Mucosa of stomach (tissue), 1 donor: ENCODE measurements around the gene BAZ2B.
A peak's percentile ranks its signal among the peaks of the same experiment; 100 is the strongest.

Source experiments
- H3K27me3 ChIP-seq: one replicate; pipeline ENCODE4 v1.7.0; 2013; ENCODE audit warnings: mild to moderate bottlenecking, low read length; ENCODE audit not compliant: control insufficient read depth, insufficient read depth
- H3K36me3 ChIP-seq: one replicate; pipeline ENCODE4 v1.7.0; 2013; ENCODE audit warnings: low read length; ENCODE audit not compliant: control insufficient read depth, insufficient read depth
- H3K4me1 ChIP-seq: one replicate; pipeline ENCODE4 v1.7.0; 2013; ENCODE audit warnings: mild to moderate bottlenecking, low read length; ENCODE audit not compliant: control insufficient read depth, insufficient read depth
- H3K4me3 ChIP-seq: one replicate; pipeline ENCODE4 v1.7.0; 2013; ENCODE audit warnings: low read length
- H3K9ac ChIP-seq: one replicate; pipeline ENCODE4 v1.7.0; 2013; ENCODE audit warnings: mild to moderate bottlenecking, low read length, moderate library complexity
- H3K9me3 ChIP-seq: one replicate; pipeline ENCODE4 v1.7.0; 2013; ENCODE audit warnings: mild to moderate bottlenecking, low read length, moderate library complexity; ENCODE audit not compliant: control insufficient read depth
- donor health status: Pancreatic carcinoma.

The BAZ2B gene

GRCh38 chr2:159614534-159615366 lies 1.6 kb downstream of the BAZ2B start:
- Histone ChIP-seq H3K9ac (peak overlapping the region; percentile 100), H3K9me3 (no peaks in the 10 kb centered on the region), H3K4me3 (peak overlapping the region; percentile 93), H3K4me1 (peaks cover 10% of the 10 kb centered on the region), H3K36me3 (no peaks in the 10 kb centered on the region), H3K27me3 (no peaks in the 10 kb centered on the region)

GRCh38 chr2:159613651-159614285 lies 2.6 kb downstream of the BAZ2B start:
- Histone ChIP-seq H3K9ac (peak overlapping the region; percentile 100), H3K4me3 (no peak overlapping the region), H3K9me3 (no peaks in the 10 kb centered on the region), H3K4me1 (peaks cover 12% of the 10 kb centered on the region), H3K36me3 (no peaks in the 10 kb centered on the region), H3K27me3 (no peaks in the 10 kb centered on the region)

- Histone ChIP-seq H3K27me3 (no peaks in the 10 kb centered on the region), H3K4me1 (peaks cover 12% of the 10 kb centered on the region), H3K9ac (no peak overlapping the region), H3K9me3 (no peaks in the 10 kb centered on the region), H3K36me3 (no peaks in the 10 kb centered on the region), H3K4me3 (no peak overlapping the region)
These were observed 3.3 kb downstream of the BAZ2B start for GRCh38 chr2:159613091-159613490.

- H3K36me3 ChIP-seq = no peaks in the 10 kb centered on the region
- no peaks in the 10 kb centered on the region for H3K9me3 ChIP-seq
- H3K27me3 ChIP-seq = no peaks in the 10 kb centered on the region
- H3K4me1 ChIP-seq = peaks cover 12% of the 10 kb centered on the region
- H3K9ac ChIP-seq = no peak overlapping the region
- no peak overlapping the region for H3K4me3 ChIP-seq
These were observed 4.0 kb downstream of the BAZ2B start for GRCh38 chr2:159612255-159612901.

GRCh38 chr2:159609811-159610549 lies 6.4 kb downstream of the BAZ2B start:
- Histone ChIP-seq H3K36me3 (no peaks in the 10 kb centered on the region), H3K4me3 (no peak overlapping the region), H3K4me1 (peaks cover 24% of the 10 kb centered on the region), H3K9me3 (no peaks in the 10 kb centered on the region), H3K27me3 (no peaks in the 10 kb centered on the region), H3K9ac (no peak overlapping the region)

- Histone ChIP-seq H3K36me3 (no peaks in the 10 kb centered on the region), H3K9ac (no peak overlapping the region), H3K4me1 (peaks cover 28% of the 10 kb centered on the region), H3K9me3 (no peaks in the 10 kb centered on the region), H3K4me3 (no peak overlapping the region), H3K27me3 (no peaks in the 10 kb centered on the region)
These were observed 7.5 kb downstream of the BAZ2B start for GRCh38 chr2:159608723-159609308.

GRCh38 chr2:159608108-159608507 lies 8.2 kb downstream of the BAZ2B start:
- no peaks in the 10 kb centered on the region for H3K9me3 ChIP-seq
- H3K4me3 ChIP-seq = no peak overlapping the region
- H3K27me3 ChIP-seq = no peaks in the 10 kb centered on the region
- H3K4me1 ChIP-seq = peaks cover 28% of the 10 kb centered on the region
- H3K36me3 ChIP-seq = no peaks in the 10 kb centered on the region
- no peak overlapping the region for H3K9ac ChIP-seq

- H3K36me3 ChIP-seq = no peaks in the 10 kb centered on the region
- peaks cover 28% of the 10 kb centered on the region for H3K4me1 ChIP-seq
- H3K9ac ChIP-seq = no peak overlapping the region
- no peaks in the 10 kb centered on the region for H3K27me3 ChIP-seq
- no peaks in the 10 kb centered on the region for H3K9me3 ChIP-seq
- H3K4me3 ChIP-seq = no peak overlapping the region
These were observed 10.1 kb downstream of the BAZ2B start for GRCh38 chr2:159606287-159606686.

- H3K9me3 ChIP-seq = no peaks in the 10 kb centered on the region
- H3K4me1 ChIP-seq = peaks cover 24% of the 10 kb centered on the region
- H3K36me3 ChIP-seq = no peaks in the 10 kb centered on the region
- no peaks in the 10 kb centered on the region for H3K27me3 ChIP-seq
- H3K4me3 ChIP-seq = no peak overlapping the region
- H3K9ac ChIP-seq = no peak overlapping the region
These were observed 10.7 kb downstream of the BAZ2B start for GRCh38 chr2:159605441-159606178.

- Histone ChIP-seq H3K4me1 (peaks cover 16% of the 10 kb centered on the region), H3K9ac (no peak overlapping the region)
These were observed 12.2 kb downstream of the BAZ2B start for GRCh38 chr2:159604159-159604558.

GRCh38 chr2:159600752-159601151 lies 15.6 kb downstream of the BAZ2B start:
- peaks cover 11% of the 10 kb centered on the region for H3K4me1 ChIP-seq
- no peaks in the 10 kb centered on the region for H3K36me3 ChIP-seq
- no peaks in the 10 kb centered on the region for H3K27me3 ChIP-seq
- H3K4me3 ChIP-seq = no peak overlapping the region
- no peaks in the 10 kb centered on the region for H3K9me3 ChIP-seq
- H3K9ac ChIP-seq = no peak overlapping the region

More at GRCh38 chr2:159604159-159604558, 12.2 kb downstream of the BAZ2B start:
- H3K36me3 ChIP-seq = no peaks in the 10 kb centered on the region
- no peaks in the 10 kb centered on the region for H3K9me3 ChIP-seq
- no peak overlapping the region for H3K4me3 ChIP-seq
- H3K27me3 ChIP-seq = no peaks in the 10 kb centered on the region
